Measurements from ENCODE around the gene LRP2BP.

The LRP2BP gene

DNA sequence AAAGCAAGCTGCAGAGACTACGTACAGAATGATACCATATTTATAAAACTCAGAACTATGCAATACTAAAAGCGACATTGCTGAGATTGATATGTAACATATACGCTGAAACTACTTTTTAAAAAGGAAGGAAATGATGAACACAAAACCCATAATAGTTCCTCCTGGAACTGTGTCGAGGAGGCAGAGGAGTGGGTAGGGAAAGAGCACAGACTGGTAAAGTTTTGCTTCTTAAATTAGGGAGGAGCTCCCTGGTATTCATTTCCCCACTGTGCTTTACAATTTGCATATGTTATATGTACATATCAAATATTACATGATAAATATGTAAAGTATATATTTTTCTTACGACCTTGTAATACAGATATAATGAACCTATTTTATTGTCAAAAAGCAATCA lies 16.1 kb upstream of the LRP2BP start:
- in situ Hi-C loops (cut with MboI; ENCODE audit: low sequenced_read_pairs) = no loop called here
- DNase-seq (ENCODE audit: low spot score in 2 of 2) = no peak
- no peak overlapping the region for H3K4me3 ChIP-seq
- H3K9me3 ChIP-seq = no peaks in the 10 kb centered on the region
- H3K36me3 ChIP-seq (replicated peaks) = peaks cover 29% of the 10 kb centered on the region
- H3K4me1 ChIP-seq = no peaks in the 10 kb centered on the region
- H3K27me3 ChIP-seq (ENCODE audit: low read depth) = no peaks in the 10 kb centered on the region

- Histone ChIP-seq H3K27me3 (ENCODE audit: low read depth) (no peaks in the 10 kb centered on the region), H3K36me3 (replicated peaks) (peaks cover 15% of the 10 kb centered on the region), H3K4me3 (no peak overlapping the region), H3K9me3 (no peaks in the 10 kb centered on the region), H3K4me1 (no peaks in the 10 kb centered on the region)
- in situ Hi-C loops (cut with MboI; ENCODE audit: low sequenced_read_pairs) = no loop called here
- no peak for DNase-seq (ENCODE audit: low spot score in 2 of 2)
These were observed 12.7 kb upstream of the LRP2BP start for GRCh38 chr4:185408432-185408831.

DNA sequence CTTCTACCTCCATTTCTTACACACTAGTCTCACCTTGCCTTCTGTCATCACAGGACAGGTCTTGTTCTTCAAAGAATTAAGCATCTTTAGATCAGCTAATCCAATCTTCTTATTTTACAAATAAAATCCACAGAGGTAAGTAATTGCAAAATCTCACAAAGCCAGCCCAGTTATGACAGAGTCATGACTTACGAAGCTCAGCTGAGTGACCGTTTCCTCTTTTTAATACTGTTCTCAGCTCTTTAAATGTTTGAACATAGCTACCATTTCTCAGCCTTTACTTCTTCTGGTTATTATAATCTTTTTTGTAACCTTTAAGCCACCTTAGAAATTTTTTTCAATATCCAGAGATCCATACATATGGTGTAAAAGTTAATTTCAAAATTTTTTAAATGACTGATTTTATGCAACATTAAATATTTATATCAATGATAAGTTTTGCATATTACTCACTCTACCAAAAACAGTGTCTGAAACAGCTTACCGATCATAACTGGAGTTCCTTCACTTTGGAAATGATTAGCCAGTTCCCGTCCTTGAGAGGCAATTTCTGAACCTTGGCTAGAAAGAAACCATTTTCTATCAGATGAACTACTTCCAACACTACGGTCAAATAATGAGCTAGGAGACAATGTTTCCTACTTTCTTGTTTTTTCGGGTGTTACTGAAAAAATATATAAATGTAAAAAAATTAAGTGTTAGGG lies 9.7 kb upstream of the LRP2BP start:
- H3K4me3 ChIP-seq = no peak overlapping the region
- H3K36me3 ChIP-seq (replicated peaks) = peaks cover 16% of the 10 kb centered on the region
- H3K9me3 ChIP-seq = no peaks in the 10 kb centered on the region
- no peak for DNase-seq (ENCODE audit: low spot score in 2 of 2)
- in situ Hi-C loops (cut with MboI; ENCODE audit: low sequenced_read_pairs) = no loop called here
- no peaks in the 10 kb centered on the region for H3K4me1 ChIP-seq
- no peaks in the 10 kb centered on the region for H3K27me3 ChIP-seq (ENCODE audit: low read depth)

- no peaks in the 10 kb centered on the region for H3K4me1 ChIP-seq
- H3K9me3 ChIP-seq = no peaks in the 10 kb centered on the region
- in situ Hi-C loops (cut with MboI; ENCODE audit: low sequenced_read_pairs) = no loop called here
- H3K4me3 ChIP-seq = no peak overlapping the region
- H3K27me3 ChIP-seq (ENCODE audit: low read depth) = no peaks in the 10 kb centered on the region
- DNase-seq (ENCODE audit: low spot score in 2 of 2) = no peak
- peaks cover 20% of the 10 kb centered on the region for H3K36me3 ChIP-seq (replicated peaks)
These were observed 8.3 kb upstream of the LRP2BP start for GRCh38 chr4:185404031-185404430.

GRCh38 chr4:185399466-185399865 lies 3.7 kb upstream of the LRP2BP start:
- in situ Hi-C loops (cut with MboI; ENCODE audit: low sequenced_read_pairs) = loop anchor here (10.0 kb wide), 1 partner anchor 195 kb away; the partner anchor contains the start of genes CFAP97 and SNX25
- peaks cover 15% of the 10 kb centered on the region for H3K36me3 ChIP-seq (replicated peaks)
- no peaks in the 10 kb centered on the region for H3K9me3 ChIP-seq
- no peak for DNase-seq (ENCODE audit: low spot score in 2 of 2)
- peaks cover 17% of the 10 kb centered on the region for H3K4me1 ChIP-seq
- no peaks in the 10 kb centered on the region for H3K27me3 ChIP-seq (ENCODE audit: low read depth)
- no peak overlapping the region for H3K4me3 ChIP-seq

DNA sequence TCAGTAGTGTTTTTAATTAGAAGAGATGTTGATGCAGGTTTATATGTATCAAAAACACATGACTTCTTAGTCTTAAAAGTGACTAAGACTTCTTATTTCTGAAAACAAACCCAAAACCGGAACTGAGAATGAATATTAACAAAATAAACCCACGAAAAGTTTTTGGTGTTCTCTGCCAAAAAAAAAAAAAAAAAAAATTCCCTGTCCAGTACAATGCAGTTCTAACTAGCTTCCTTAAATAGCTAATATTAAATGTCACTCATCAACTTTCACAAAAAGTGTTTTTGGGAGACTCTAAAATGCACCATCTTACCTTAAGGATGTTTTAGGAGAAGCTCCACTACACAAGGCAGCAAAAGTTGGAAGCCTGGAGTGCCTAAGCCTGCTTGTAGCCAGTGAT lies 2.9 kb upstream of the LRP2BP start:
- Histone ChIP-seq H3K4me3 (no peak overlapping the region), H3K36me3 (replicated peaks) (peaks cover 15% of the 10 kb centered on the region), H3K9me3 (no peaks in the 10 kb centered on the region), H3K27me3 (ENCODE audit: low read depth) (no peaks in the 10 kb centered on the region), H3K4me1 (peaks cover 20% of the 10 kb centered on the region)
- in situ Hi-C loops (cut with MboI; ENCODE audit: low sequenced_read_pairs) = loop anchor here (10.0 kb wide), 1 partner anchor 194 kb away; the partner anchor contains the start of genes CFAP97 and SNX25
- no peak for DNase-seq (ENCODE audit: low spot score in 2 of 2)

DNA sequence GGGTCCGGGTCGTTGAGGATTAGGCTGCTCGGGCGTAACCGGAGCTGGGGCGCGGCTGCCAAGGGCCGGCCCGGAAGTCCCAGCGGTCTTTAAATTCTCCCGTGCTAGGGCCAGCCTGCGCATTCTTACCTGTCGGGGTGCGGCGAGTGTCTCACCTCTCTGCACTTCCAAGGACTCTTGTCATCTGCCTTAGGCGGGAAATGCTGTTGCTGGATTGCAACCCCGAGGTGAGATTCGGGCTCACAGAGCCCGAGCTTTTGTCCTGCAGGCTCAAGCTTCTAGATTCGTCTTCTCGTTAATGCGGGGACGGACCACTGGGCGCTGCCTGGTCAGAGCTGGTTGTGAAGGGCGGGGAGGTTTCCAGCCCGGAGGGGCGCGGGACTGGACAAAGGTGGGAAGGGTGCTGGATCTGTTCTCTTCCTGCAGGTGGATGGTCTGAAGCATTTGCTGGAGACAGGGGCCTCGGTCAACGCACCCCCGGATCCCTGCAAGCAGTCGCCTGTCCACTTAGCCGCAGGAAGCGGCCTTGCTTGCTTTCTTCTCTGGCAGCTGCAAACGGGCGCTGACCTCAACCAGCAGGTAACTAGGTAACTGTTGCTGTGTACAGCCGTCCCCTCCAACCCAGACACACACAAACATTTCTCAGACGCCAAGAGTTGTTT lies 1.1 kb upstream of the LRP2BP start, which contains the start of gene ANKRD37:
ANKRD37 (plus strand) TSS at position 118 of the 662 bp plus-strand sequence; CDS start at position 201, 83 bp downstream.
- H3K9me3 ChIP-seq = no peaks in the 10 kb centered on the region
- H3K36me3 ChIP-seq (replicated peaks) = peaks cover 11% of the 10 kb centered on the region; the same call in 1 of the 2 replicates
- no peak for DNase-seq (ENCODE audit: low spot score in 2 of 2)
- peaks cover 20% of the 10 kb centered on the region for H3K4me1 ChIP-seq
- in situ Hi-C loops (cut with MboI; ENCODE audit: low sequenced_read_pairs) = loop anchor here (10.0 kb wide), 1 partner anchor 192 kb away; the partner anchor contains the start of genes CFAP97 and SNX25
- H3K4me3 ChIP-seq = peak within 1 kb of the TSS; percentile 55
- no peaks in the 10 kb centered on the region for H3K27me3 ChIP-seq (ENCODE audit: low read depth)

- Histone ChIP-seq H3K36me3 (replicated peaks) (peaks cover 11% of the 10 kb centered on the region; the same call in 1 of the 2 replicates), H3K4me1 (peaks cover 20% of the 10 kb centered on the region), H3K9me3 (no peaks in the 10 kb centered on the region), H3K4me3 (peak overlapping the region; percentile 55), H3K27me3 (ENCODE audit: low read depth) (no peaks in the 10 kb centered on the region)
- peak; percentile 94 to 96 for DNase-seq (ENCODE audit: low spot score in 2 of 2)
- in situ Hi-C loops (cut with MboI; ENCODE audit: low sequenced_read_pairs) = loop anchor here (10.0 kb wide), 1 partner anchor 191 kb away; the partner anchor contains the start of genes CFAP97 and SNX25
These were observed 416 bp upstream of the LRP2BP start for GRCh38 chr4:185395956-185396723.

GRCh38 chr4:185394568-185395237 lies 1.0 kb downstream of the LRP2BP start:
- Histone ChIP-seq H3K9me3 (no peaks in the 10 kb centered on the region; the same call in 1 of the 2 replicates), H3K27me3 (ENCODE audit: low read depth) (no peaks in the 10 kb centered on the region), H3K36me3 (replicated peaks) (peaks cover 7% of the 10 kb centered on the region; the same call in 1 of the 2 replicates), H3K4me3 (peak overlapping the region; percentile 55), H3K4me1 (peaks cover 20% of the 10 kb centered on the region)
- in situ Hi-C loops (cut with MboI; ENCODE audit: low sequenced_read_pairs) = loop anchor here (10.0 kb wide), 1 partner anchor 190 kb away; the partner anchor contains the start of genes CFAP97 and SNX25
- DNase-seq (ENCODE audit: low spot score in 2 of 2) = no peak

DNA sequence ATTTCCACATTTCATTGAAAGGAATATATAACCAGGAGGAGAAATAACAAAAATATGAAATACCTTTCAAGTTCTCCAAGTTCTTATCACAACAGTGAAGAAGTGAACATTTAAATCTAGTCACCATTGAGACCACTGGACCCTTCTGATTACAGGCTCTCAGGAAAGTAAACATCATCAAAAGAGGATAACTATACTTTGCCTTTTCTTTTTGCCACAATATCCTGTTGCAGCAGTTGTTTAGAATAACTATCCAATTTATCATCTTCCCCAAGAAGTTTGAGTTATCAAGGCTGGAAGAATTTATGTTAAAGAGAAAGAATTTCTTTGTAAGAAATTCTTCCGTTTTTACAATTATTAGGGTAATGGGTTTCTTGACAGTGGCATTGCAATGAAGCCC lies 3.6 kb downstream of the LRP2BP start:
- in situ Hi-C loops (cut with MboI; ENCODE audit: low sequenced_read_pairs) = loop anchor here (10.0 kb wide), 1 partner anchor 187 kb away; the partner anchor contains the start of genes CFAP97 and SNX25
- no peaks in the 10 kb centered on the region for H3K36me3 ChIP-seq (replicated peaks)
- H3K4me1 ChIP-seq = peaks cover 17% of the 10 kb centered on the region
- H3K27me3 ChIP-seq (ENCODE audit: low read depth) = no peaks in the 10 kb centered on the region
- no peak overlapping the region for H3K4me3 ChIP-seq
- no peaks in the 10 kb centered on the region; the same call in 1 of the 2 replicates for H3K9me3 ChIP-seq
- DNase-seq (ENCODE audit: low spot score in 2 of 2) = no peak

- in situ Hi-C loops (cut with MboI; ENCODE audit: low sequenced_read_pairs) = loop anchor here (10.0 kb wide), 1 partner anchor 186 kb away; the partner anchor contains the start of genes CFAP97 and SNX25
- no peaks in the 10 kb centered on the region; the same call in 1 of the 2 replicates for H3K9me3 ChIP-seq
- H3K4me3 ChIP-seq = no peak overlapping the region
- H3K27me3 ChIP-seq (ENCODE audit: low read depth) = no peaks in the 10 kb centered on the region
- no peaks in the 10 kb centered on the region for H3K36me3 ChIP-seq (replicated peaks)
- peaks cover 16% of the 10 kb centered on the region for H3K4me1 ChIP-seq
- no peak for DNase-seq (ENCODE audit: low spot score in 2 of 2)
These were observed 4.8 kb downstream of the LRP2BP start for GRCh38 chr4:185390941-185391340.

GRCh38 chr4:185387957-185388356 lies 7.8 kb downstream of the LRP2BP start:
- Histone ChIP-seq H3K27me3 (ENCODE audit: low read depth) (no peaks in the 10 kb centered on the region), H3K4me3 (no peak overlapping the region), H3K9me3 (no peaks in the 10 kb centered on the region; the same call in 1 of the 2 replicates), H3K36me3 (replicated peaks) (no peaks in the 10 kb centered on the region), H3K4me1 (peaks cover 12% of the 10 kb centered on the region)
- in situ Hi-C loops (cut with MboI; ENCODE audit: low sequenced_read_pairs) = no loop called here
- no peak for DNase-seq (ENCODE audit: low spot score in 2 of 2)

DNA sequence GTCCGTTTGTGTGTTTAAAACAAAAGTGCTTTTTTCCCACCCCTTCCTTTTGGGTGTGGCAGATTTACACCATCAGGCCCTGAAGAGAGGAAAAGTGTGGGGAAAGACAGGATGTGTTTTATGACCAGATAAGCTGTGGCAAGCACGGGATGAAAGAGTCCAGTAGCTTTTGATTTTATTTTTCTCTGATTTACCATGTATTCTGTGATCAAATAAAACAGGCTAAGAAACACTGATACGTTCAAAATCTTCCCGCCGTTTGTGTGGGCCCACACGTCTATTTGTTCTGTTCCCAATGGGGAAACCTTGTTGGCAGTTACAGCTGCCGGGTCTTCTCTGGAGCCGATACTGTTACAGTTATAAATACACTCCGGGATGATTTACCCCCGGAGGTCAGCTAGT lies 10.8 kb downstream of the LRP2BP start:
- in situ Hi-C loops (cut with MboI; ENCODE audit: low sequenced_read_pairs) = no loop called here
- Histone ChIP-seq H3K4me1 (peaks cover 22% of the 10 kb centered on the region), H3K4me3 (no peak overlapping the region), H3K27me3 (ENCODE audit: low read depth) (no peaks in the 10 kb centered on the region), H3K9me3 (peaks cover 3% of the 10 kb centered on the region; the same call in 1 of the 2 replicates), H3K36me3 (replicated peaks) (no peaks in the 10 kb centered on the region)
- DNase-seq (ENCODE audit: low spot score in 2 of 2) = peak in 1 of 2 experiments; percentile 15

Data from HAP-1 (cell line).